Measurements from ENCODE around the gene KIAA0825. TPM values are rescaled to one million over a fixed set of nuclear protein-coding genes. Genes with fewer than 3 reads are reported as not detected.

The KIAA0825 gene
- 2.1 TPM in 2 replicates for total RNA-seq

DNA sequence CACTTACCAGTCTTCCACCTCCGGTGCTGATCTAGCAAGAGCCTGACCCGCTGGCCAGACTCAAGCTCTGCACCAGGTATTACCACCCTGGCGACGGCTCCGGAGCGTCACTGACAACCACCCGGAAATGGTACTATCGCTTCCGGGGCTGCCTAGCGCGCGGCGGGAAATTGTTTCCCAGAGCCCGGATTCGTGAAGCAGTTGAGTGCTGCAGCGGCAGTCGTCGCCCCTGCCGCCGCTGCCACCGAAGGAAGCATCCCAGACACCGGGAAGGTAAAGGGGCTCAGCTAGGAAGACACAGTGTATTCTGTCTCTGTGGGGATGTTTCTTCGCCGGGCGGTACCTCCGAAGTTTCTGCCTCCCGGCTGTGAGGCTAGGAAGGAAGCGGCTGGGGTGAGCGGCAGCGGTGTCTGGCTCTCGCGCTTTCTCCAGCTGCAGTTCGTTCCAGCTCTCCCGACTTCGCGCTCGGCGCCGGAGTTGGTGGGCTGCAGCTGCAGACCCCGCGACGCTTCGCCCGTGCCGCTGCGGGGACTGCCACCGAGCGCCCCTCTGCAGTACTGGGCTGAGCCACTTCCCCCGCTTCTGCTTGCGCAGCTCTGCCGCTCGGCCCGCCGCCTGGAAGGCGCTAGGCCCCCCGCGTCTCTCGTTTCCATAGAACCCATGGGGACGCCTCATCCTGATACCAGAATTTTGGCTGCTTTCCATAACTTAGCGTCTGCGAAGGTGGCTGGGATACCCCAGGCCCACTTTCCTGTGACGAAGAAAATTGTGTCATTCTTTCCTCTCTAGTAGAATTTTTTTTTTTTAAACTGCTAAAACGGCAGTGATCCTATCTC lies at the start of gene KIAA0825, which contains the start of gene SLF1:
Gene KIAA0825, minus strand, starts transcription at position 112 of the 836 bp plus-strand sequence. CDS start 81,478 bp downstream, outside the sequence.
Gene SLF1, plus strand, starts transcription at position 177 of the 836 bp plus-strand sequence. CDS start 10,142 bp downstream, outside the sequence.
- intact Hi-C loops (cut with micrococcal nuclease): loop anchor here (1.0 to 2.0 kb wide), 8 partner anchors 40 to 507 kb away; a partner anchor contains a TSS

- intact Hi-C loops (cut with micrococcal nuclease): no loop called here
Measured at GRCh38 chr5:94667937-94668336, 49.5 kb upstream of the KIAA0825 start.

- intact Hi-C loops (cut with micrococcal nuclease): no loop called here
Measured at GRCh38 chr5:94661086-94661485, 42.7 kb upstream of the KIAA0825 start.

DNA sequence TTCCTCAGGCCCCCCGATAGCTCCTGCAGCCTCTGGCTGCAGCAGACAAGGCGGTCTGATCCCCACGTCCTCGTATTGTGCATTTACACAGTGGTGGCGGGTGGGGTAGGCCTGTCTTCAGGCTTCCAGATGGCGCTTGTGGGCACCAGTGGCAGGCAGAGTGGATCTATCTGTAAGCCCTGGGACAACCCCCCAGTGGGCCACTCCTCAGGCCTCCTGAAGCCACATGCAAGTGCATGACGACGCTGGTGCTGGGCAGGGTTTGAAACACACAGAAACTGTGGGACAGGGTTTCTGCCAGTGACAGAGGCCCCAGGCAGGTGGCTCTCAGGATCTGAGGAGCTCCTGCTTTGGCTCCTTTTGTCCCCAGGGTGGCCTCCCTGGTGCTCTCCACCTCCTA lies 42.1 kb upstream of the KIAA0825 start:
- intact Hi-C loops (cut with micrococcal nuclease): no loop called here

DNA sequence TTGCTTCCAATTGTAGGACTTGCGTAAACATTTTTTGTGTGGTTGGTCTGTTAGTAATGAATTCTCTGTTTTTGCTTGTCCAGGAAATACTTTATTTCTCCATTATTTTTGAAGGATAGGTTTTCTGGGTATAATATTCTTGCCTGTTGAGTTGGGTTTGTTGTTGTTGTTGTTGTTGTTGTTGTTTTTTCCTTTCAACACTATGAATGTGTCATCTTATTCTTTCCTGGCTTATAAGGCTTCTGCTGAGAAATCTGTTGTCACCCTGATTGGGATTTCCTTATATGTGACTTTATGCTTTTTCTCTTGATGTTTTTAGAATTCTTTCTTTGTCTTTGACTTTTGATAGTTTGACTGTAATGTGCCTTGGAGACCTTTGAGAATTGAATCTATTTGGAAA lies 39.9 kb upstream of the KIAA0825 start:
- intact Hi-C loops (cut with micrococcal nuclease): loop anchor here (5.0 kb wide), 1 partner anchor 36 kb away; no protein-coding TSS in a partner anchor

DNA sequence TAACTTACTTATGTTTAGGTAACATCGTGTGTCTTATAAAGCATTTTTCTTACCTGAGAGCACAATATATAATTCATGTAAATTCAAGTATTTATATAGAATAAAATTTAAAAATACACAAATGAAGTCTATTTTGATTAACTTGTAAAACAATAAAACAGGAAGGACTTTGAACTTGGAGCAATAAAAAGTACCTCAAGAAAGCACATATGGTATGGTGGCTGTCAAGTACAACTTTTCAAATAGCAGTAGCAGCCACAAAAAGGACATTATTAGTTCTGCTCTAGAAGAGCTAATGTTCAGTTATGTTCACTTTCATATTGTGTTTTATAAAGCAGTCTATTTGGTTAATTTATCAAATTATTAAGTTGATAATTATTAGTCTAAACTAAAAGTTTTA lies 31.5 kb upstream of the KIAA0825 start:
- intact Hi-C loops (cut with micrococcal nuclease): no loop called here

DNA sequence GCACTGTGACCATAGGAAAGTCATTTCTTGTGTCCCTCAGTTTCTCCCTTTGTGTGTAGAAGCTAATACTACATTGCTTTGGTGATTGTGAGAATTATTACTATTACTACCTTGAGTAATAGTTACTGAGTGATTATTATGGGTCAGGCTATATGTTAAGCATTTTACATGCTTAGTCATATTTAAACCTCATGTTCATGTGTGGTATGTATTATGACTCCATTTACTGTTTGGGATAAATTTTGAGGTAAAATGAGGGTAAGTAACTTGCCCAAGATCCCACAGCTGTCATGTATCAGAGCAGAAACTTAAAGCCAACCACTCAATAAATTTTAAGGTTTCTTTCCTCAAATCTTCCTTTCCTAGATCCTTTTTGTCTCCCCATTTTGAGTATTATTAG lies 28.4 kb upstream of the KIAA0825 start:
- intact Hi-C loops (cut with micrococcal nuclease): no loop called here

DNA sequence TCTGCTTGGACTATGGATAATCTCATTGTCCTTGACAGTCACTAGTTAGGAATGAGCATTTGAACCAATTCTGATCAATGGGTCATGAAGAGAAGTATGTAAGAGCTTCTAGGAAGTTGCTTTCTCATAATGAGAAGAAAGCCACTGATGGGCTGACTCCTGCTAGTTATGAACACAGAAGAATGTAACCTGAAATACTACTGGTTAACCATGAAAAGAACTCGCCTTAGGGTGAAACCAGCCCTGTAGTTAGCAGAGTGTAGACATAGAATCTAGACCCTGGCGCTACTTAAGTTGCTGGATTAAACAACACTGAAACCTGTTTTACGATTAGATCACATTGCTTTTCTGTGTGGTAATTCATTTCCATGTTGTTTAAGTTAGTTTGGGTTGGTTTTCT lies 26.6 kb upstream of the KIAA0825 start:
- intact Hi-C loops (cut with micrococcal nuclease): no loop called here

GRCh38 chr5:94640176-94640575 lies 21.8 kb upstream of the KIAA0825 start:
- intact Hi-C loops (cut with micrococcal nuclease): no loop called here

DNA sequence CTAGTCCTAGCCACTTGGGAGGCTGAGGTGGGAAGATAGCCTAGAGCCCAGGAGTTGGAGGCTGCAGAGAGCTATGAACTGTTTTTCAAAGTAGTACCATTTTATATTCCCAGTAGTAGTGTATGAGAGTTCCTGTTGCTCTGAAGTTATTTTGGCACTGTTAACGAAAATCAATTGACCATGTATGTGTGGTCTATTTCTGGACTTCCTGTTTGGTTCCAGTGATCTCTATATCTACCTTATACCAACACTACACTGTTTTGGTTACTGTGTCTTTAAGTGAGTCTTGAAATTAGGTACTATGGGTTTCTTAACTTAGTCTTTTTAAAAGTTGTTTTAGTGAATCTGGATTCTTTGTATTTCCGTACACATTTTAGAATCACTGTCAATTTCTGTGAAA lies 13.6 kb upstream of the KIAA0825 start:
- intact Hi-C loops (cut with micrococcal nuclease): no loop called here

DNA sequence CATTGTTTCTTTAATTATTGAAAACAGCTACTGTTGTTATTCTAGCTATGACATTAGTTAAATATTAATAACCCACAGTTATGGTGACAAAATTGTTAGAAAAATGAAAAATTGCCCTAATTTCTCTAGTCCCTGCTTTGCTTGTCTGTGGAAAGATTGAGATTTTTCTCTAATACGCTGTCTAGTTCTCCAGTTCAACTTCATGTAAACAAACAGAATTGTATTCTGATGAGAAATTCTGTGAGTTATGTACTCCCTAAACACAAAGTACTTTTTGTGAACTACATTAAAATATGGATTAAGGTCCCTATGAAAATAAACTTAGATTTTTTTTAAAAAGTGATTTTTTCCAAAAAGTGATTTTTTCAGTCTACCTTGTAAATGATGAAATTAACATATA lies 8.8 kb upstream of the KIAA0825 start:
- intact Hi-C loops (cut with micrococcal nuclease): no loop called here

- intact Hi-C loops (cut with micrococcal nuclease): loop anchor here (5.0 kb wide), 1 partner anchor 33 kb away; no protein-coding TSS in a partner anchor
Measured at GRCh38 chr5:94623877-94624276, 5.5 kb upstream of the KIAA0825 start.

DNA sequence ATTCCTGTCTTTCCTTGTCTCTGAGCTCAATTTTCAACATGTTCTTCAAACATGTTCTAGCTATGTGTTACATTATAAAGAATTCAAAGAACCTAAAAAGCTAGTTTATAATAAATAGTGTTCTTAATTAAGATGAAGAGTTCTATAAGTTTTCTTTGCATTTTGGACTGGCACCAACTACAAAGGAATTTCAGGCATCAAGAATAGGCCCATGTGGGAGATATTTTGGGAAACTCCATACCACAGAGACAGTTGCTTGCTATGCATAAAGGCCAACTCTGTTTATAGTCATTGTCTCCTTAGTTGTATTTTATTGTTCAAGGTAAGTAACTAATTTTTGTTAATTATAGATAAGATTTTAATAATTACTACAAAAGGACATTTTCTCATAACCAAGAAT lies 4.6 kb upstream of the KIAA0825 start:
- intact Hi-C loops (cut with micrococcal nuclease): loop anchor here (5.0 kb wide), 1 partner anchor 34 kb away; no protein-coding TSS in a partner anchor

DNA sequence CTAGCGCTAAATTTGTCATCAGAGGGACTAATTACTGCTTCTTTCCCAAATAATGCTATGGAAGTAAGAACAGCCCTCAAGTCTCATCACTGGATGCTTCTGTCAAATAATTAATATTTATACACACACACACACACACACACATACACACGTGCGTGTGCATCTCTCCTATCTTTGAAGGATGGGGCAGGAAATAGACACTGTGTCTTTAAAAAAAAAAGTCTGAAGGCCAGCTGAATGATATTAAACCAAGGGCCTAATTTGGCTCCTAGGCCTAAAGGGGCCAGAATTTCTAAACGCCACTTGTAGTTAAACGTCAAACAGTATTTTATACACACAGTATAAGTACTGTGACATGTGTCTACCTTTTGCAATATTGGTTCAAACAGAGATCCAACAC lies 3.4 kb upstream of the KIAA0825 start:
- intact Hi-C loops (cut with micrococcal nuclease): loop anchor here (5.0 kb wide), 1 partner anchor 36 kb away; no protein-coding TSS in a partner anchor

DNA sequence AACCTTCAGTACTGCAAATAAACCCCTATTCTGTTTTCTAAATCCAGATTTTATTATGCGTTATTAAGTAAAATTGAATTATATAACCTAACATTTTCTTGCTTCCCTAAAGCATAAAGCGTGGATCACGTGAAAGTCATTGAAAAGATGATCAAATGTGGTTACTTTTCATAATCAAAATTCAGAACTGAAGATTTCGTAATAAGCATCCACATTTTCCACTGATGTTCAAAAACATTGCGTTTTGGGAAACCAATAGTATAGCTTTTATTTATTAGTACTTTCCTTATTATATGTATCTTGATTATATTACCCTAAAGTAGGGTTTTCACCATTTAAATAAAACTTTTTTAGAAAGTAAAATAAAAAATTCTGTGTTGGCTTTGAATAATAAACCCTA lies 1.9 kb upstream of the KIAA0825 start:
- intact Hi-C loops (cut with micrococcal nuclease): loop anchor here (5.0 kb wide), 1 partner anchor 37 kb away; no protein-coding TSS in a partner anchor

DNA sequence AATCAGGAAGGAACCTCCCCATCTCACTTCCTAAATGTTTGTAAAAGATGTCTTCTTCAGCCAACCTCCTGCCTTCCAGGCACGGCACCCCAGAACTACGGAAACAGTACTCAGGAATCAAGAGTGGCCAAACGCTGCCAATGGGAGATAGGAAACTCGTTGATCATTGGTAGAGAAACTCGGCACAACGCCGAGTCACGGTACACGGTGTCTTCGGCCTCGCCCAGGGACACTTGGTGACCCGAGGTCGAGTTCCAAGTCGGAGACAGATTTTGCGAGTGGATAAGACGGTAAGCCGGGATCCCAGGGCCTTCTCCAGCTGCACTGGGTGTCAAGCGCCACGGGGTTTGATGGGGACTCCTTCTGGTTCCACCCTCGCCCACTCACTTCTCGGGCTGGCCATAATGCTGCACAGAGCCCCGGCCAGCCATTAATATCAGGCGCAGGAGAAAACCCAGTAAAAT lies 343 bp downstream of the KIAA0825 start:
- intact Hi-C loops (cut with micrococcal nuclease): loop anchor here (1.0 to 2.0 kb wide), 7 partner anchors 40 to 507 kb away; a partner anchor contains a TSS

GRCh38 chr5:94615862-94616261 lies 2.5 kb downstream of the KIAA0825 start:
- intact Hi-C loops (cut with micrococcal nuclease): no loop called here

DNA sequence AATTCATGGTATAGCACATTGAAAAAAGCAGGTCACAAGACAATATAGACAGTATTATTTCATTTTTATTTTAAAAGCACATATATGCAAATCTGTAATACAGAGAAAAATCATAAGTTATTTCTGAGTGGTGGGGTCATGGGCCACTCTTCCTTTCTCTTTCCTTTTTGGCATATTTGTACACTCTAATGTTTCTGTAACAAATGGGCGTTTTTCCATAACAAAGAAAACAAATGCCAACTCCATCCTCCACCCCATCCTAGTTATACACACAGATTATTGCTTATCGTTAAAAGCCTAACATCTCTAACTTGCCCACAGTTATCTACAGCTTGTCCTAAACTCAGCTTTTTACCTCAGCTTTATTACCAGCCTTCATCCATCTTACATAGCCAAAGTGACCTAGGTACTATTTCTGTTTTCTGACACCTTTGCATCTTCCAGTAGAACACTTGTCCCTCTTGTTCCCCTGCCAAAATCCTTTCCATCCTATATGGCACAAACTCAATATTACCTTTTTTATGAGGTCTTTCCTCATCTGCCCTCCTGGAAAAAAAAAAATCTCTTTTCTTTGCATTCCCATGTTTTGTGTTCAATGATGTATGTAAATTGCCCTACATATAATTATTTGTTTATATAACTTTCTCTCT lies 4.1 kb downstream of the KIAA0825 start:
- intact Hi-C loops (cut with micrococcal nuclease): no loop called here

DNA sequence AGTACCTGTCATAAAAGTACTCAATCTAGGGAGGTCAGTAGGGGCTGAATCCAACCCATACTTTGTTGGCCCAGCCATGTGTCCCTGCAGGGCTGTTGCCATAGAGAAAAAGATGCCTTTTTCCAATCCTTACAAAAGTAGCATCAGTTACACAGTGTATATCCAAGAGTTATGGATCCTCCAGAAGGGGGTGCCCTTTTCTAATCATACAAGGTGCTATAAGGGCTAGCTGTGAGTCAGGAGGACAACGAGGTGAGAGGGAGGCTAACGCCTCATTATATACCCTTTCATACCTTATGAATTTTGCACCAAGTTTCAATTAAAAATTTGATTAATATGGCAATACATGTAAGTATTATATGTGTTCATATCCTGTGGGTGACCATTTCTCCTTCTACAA lies 4.8 kb downstream of the KIAA0825 start:
- intact Hi-C loops (cut with micrococcal nuclease): loop anchor here (1.0 kb wide), 1 partner anchor 125 kb away; no protein-coding TSS in a partner anchor

DNA sequence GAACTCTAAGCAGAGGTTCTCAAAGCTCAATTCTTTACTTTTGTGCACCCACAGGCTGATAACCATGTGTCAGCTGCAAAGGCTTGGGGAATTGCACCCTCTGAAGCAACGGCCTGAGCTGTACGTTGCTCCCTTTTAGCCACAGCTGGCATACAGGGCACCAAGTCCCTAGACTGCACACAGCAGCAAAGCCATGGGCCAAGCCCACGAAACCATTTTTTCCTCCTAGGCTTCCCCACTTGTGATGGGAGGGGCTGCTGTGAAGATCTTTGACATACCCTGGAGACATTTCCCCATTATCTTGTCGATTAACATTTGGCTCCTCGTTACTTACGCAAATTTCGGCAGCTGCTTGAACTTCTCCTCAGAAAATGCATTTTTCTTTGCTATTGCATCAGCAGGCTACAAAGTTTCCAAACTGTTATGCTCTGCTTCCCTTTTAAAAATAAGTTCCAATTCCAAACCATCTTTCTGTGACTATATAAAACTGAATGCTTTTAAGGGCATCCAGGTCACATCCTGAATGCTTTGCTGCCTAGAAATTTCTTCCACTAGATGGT lies 23.0 kb downstream of the KIAA0825 start:
- intact Hi-C loops (cut with micrococcal nuclease): no loop called here

DNA sequence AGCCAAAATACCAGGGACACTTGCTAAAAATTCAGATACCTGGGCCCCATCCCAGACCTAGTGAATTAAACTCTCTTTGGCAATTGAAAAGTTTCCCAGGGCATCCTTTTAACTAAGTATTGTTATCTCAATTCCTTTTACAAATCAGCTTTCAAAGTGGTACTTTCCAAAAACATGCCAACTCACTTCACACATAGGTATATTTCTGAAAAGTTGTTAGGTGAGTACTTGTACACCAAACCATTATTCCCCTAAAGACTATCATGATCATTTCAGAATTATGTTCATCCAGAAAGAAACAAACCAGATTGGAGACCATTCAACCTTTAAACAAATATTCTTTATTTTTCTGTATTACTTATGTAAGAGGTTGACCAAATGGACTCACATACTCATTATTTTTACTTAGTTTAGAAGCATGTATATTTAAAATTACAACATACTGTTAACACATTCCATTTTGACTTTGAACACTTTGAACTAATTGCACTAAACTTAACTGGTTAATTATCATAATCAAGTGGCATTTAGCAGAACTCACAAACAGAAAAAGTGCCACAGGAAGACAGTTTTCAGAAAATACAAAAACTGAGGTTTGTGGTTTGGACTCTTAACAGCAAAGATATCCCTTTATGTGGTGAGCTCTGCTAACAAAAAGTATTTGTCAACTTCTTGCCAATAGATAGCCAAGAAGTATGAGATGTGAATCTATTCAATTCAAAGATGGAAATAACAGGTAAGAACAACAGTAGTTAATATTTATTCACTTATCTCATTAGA lies 40.7 kb downstream of the KIAA0825 start:
- intact Hi-C loops (cut with micrococcal nuclease): loop anchor here (1.0 to 10.0 kb wide), 6 partner anchors 25 to 993 kb away; partner anchors contain the start of genes KIAA0825, NR2F1, NR2F1-AS1 and SLF1
